Left colon (tissue), 2 donors: ENCODE results near the gene SGSM2. TPM values are rescaled to one million over a fixed set of nuclear protein-coding genes. Genes with fewer than 3 reads are reported as not detected.

Experiments used
- ATAC-seq: fragments of 200-7000 bp; cut with Tn5 transposase; one replicate; pipeline ENCODE4 v1.9.1; 2020; ENCODE audit warnings: mild to moderate bottlenecking, moderate library complexity
- DNase-seq, 2 donors: peaks; one replicate each; pipeline ENCODE4 v3.0.0-alpha.2; 2020
- intact Hi-C, 2 donors: fragments of 100-400 bp; cut with DNase I in 1 of 2; cut with micrococcal nuclease in 1 of 2; formaldehyde crosslinking; loops; one replicate each; pipeline versions ENCODE4 v1.11.2 to v1.14.0; 2022; cut with DNase I, micrococcal nuclease
- total RNA-seq, 2 donors: library from RNA; stranded (reverse); fragmentation: NEBNext Ultra II Directional; extraction: Animal tissue kit (Norgen Biotek cat#: 25700); gene quantifications; one replicate each; pipeline ENCODE4 v1.2.1, GENCODE V29; 2021
- donor health status: DM: no; HTN: no; CAD: no.
- donor health status: DM: yes; HTN: yes; CAD: no.

Gene SGSM2
- total RNA-seq, 2 donors from 2014 or later: 29.6 to 35.3 TPM

DNA sequence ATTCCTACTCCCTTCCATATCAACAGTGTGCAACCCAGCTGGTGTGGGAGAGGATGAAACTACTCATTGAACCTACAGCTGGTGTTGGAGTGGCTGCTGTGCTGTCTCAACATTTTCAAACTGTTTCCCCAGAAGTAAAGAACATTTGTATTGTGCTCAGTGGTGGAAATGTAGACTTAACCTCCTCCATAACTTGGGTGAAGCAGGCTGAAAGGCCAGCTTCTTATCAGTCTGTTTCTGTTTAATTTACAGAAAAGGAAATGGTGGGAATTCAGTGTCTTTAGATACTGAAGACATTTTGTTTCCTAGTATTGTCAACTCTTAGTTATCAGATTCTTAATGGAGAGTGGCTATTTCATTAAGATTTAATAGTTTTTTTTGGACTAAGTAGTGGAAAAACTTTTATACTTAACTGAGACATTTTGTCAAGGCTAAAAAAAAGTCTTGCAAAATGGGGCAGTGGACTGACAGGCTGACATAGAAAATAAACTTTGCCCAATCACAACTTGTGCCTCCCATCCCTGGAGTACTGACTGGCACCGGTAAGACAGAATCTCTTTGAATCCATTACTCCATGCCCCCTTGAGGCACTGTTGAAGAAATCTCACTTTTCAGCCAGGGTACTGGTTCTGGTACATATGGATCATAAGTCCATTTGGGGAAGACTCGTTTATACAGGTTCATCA, 13.5 kb upstream of the SGSM2 start:
- ATAC-seq (no peak), DNase-seq (no peak)
- intact Hi-C loops: no loop called here

DNA sequence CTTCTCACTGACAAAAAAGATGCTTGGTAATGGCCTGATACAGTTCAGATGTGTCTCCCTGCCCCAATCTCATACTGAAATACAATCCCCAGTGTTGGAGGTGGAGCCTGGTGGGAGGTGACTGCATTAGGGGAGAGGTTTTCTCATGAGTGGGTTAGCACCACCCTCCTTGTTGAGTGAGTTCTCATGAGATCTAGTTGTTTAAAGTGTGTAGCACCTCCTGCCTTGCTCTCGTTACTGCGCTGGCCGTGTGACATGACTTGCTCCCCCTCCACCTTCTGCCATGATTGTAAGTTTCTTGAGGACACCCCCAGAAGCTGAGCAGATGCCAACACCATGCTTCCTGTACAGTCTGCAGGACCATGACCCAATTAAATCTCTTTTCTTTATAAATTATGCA, 6.0 kb upstream of the SGSM2 start:
- no peak for DNase-seq
- intact Hi-C loops: no loop called here
- ATAC-seq: no peak

DNA sequence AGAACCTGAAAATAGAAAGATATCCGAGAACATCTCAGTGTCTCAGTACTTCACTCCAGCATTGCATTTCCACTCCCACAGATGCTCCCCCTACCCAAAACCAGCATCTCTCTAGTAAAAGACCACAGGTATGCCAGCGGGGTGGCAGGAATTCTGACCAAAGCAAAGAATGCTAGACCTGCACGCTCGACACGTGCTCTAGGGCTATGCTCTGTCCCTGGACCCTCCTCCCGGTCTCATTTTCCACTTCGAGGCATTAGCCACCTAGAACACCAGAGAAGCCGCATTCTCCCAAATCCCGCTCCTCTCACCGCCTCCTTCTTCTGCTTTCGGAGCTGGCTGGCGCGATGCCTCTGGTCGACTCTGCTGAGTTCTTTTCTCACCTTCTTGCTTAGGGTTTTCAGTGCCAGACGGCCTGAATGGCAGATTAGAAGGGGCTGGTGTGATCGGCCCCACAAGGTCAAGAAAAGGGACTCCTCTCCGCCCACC, 1.5 kb upstream of the SGSM2 start:
- ATAC-seq (no peak), DNase-seq (peak in 1 of 2 donors; percentile 28)
- intact Hi-C loops: no loop called here

DNA sequence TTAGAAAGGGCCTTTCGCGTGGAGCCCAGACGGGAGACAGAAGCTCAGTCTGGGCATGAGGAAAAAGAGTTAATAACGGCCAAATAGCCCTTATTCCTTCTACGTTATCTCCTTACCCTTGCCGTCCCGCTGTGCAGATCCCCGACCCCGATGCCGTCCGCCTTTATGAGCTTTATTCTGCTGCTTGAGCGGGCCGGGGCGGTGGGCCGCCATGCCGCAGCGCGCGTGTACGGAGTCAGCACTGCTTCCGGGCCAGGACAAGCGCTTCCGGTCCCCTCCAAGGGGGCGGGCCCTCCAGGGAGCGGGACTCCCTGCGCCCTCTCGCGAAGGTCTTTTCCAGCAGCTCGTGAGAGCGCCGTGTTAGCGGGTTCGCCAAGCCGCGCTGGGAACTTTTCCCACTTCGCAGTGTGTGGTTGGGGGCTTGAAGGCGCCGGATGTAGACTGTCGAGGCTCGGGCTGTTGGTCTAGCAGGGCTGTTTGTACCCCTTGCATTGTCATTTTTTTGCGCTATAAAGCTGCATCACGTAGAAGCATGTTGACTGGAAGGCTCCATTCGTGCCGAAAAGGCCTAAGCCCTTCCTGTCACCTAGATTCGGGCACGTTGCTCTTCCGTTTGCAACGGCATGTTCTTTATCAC, 968 bp upstream of the SGSM2 start, which contains the start of gene TSR1:
Gene TSR1 (minus strand): TSS at position 243 of the 637 bp plus-strand sequence. CDS start 30 bp downstream, at position 213.
- intact Hi-C loops: no loop called here
- peak; percentile 91 to 92 for DNase-seq
- peak; percentile 93 for ATAC-seq

DNA sequence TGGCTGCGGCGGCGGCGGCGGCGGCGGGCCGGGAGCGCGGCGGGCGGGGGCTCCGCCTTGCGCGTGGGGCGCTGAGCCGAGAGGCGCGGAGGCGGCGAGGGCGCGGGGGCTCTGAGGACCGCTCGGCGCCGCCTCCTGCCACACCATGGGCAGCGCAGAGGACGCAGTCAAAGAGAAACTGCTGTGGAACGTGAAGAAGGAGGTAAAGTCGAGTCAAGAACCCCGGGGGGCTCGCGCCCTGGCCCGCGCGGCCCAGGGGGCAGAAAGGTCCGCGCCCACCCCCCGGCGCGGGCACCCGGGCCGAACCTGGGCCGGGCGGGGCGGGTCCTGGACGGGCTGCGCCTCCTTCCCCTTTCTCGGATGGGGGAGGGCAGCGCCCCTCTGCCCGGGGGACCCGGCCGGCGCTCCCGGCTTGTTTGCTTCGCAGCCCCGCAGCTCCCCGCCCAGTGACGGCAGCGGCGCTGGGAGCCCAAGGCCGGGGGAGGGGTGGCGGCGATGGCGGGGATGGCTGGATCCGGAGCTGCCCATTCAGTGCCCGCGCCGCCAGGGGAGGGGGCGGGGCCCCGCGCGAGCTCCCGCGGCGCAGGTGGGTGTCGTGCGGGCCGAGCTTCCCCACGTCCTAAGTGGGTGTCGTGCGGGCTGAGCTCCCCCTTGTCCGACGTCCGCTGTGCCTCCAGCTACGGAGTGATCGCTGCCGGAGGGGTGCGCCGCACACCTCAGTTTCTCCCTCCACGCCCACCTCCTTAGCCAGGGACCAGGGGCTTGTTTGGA, 428 bp downstream of the SGSM2 start:
- DNase-seq (peak; percentile 51 to 76), ATAC-seq (peak; percentile 61)

DNA sequence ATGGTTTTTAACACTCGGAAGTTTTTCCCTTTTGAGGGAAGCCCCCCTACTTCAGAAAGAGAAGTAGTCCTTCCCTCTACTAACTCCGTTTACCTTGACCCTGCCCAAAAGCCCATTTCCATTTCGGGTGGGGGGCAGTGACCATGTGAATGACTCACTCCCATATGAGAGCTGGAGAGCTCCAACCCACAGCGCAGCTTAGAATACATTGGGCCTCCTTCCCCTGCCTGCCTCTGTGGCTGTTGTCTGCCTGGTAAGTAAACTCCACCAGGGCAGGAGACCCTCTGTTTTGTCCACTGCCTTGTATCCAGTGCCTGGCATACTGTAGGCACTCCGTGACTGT, 985 bp downstream of the SGSM2 start:
- DNase-seq (no peak), ATAC-seq (no peak)
- intact Hi-C loops: no loop called here

More for the DNA sequence above, 428 bp downstream of the SGSM2 start:
- intact Hi-C loops: no loop called here

DNA sequence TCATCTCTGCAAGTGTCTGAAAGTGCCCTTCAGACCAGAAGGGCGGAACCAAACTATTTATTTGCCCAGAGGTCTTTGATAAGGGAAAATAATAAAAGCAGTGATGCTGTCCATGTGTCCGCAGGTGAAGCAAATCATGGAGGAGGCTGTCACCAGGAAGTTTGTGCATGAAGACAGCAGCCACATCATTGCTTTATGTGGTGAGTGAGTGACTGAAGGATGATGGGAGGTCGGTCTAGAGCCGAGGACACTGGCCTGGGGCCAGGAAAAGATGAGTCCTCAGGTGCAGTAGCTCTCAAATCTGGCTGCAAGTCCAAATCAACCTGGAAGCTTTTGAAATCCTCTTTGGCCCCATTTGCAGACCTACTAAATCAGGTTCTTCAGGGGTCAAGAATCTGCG, 6.1 kb downstream of the SGSM2 start:
- peak in 1 of 2 donors; percentile 54 for DNase-seq
- ATAC-seq: peak; percentile 67
- intact Hi-C loops: no loop called here

DNA sequence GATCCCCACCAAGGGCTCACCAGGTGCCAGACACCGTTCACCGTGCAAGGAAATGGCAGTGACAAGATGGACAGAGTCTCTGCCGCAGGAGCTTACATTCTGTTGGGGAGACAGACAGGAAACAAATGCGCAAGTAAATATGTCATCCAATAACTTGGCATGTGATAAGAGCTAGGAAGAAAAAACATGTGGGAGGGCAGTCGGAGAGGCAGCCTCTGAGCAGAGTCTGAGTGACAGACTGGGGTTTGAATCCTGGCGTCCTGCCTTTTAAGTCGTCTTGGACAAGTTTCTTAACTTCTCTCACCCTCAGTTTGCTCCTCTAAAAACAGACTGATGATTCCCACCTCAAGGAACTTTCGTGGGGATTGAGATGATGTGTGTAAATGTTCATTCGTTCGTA, 7.2 kb downstream of the SGSM2 start:
- ATAC-seq: no peak
- intact Hi-C loops: no loop called here
- DNase-seq: no peak

DNA sequence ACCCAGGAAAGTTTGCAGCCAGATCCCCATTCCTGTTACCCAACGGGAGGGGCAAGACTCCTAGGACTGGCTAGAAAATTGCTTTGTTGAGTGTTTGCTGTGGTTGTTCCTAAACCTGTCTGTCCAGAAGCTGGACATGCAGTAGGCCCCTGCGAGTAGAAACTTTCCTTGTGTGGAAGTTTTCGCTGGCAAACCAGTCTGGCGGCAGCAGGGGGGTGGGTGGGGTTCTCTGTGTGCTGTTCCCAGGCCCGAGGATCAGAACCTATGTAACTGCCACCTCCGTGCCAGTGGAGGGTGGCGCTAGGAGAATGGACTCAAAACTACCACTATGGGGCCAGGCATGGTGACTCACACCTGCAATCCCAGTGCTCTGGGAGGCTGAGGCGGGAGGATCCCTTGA, 9.2 kb downstream of the SGSM2 start:
- ATAC-seq: no peak
- DNase-seq: no peak
- intact Hi-C loops: no loop called here

DNA sequence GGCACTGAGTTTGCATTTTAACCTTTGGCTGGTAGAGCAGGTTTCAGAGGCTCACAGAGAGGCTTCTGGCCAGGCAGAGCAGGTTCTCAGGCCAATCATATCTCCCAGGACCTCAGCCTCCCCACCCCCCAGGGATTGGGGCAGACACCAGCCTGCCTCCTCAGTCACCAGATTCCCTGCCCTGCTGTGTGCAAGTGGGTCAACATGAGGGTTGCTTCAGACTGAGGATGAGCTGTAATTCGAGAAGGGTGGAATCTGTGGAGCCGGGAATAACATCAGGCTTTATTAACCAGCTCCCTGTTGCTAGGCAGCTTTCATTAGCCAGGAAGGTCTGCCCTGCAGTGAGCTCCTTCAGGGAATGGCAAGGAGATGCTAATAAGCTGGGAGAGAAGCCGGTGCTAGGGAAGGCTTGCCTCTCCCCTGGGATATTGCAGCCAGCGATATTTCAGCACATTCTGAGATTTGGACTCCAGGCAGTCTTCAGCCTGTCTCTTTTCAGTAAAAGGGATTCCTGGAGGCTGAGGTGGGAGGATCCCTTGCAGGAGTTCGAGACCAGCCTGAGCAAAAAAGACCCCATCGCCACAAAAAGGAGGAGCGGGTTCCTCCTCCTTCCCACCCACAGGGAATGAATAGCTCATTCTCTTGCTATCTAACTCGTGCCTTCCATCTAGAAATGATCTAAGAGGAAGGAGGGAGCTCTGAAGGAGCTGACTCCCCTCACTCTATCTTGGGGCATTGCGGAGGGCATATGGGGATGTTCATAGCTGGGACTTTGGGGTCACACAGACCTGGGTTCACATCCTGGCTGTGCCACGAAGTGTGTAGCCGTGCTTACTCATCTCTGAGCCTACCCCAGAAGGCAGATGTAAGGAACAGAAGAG, 10.7 kb downstream of the SGSM2 start:
- intact Hi-C loops: no loop called here
- ATAC-seq (peak; percentile 87), DNase-seq (peak; percentile 57 to 60)

DNA sequence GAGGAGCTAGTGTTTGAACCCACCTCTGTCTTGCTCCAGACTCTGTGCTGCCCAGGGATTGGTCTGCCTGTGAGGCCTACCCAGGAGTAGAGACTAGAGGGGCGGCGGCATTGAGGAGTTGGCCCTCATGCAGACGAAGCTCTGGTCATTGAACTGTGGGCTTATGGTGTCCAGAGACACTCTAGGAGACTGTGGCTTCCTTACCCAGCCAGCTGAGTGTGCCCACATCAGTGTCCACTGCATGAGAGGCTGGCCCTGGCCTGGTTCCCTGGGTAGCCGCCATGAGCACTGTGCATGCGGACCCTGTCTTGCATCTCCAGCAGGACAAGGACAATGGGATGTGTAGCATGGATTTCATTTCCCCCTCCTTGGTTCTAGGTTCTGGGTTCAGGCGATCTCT, 14.0 kb downstream of the SGSM2 start:
- intact Hi-C loops: no loop called here
- DNase-seq (no peak), ATAC-seq (no peak)

DNA sequence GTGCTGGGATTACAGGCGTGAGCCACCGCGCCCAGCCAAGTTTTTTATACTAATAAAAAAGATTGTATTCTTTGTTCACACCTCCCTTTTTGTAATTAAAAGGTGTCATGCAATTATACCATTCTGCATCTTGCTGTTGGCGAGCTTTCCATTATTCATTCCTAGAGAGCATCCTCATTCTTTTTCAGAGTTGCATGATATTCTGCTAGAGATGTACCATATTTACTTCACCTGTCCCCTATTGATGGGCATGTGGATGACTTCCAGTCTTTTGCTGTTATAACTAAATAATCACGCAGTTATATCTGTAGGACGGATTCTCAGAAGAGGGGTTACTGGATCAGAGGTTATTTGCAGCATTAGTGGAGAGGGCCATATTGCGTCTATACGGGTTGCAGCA, 17.0 kb downstream of the SGSM2 start:
- ATAC-seq: no peak
- DNase-seq: no peak
- intact Hi-C loops: no loop called here

DNA sequence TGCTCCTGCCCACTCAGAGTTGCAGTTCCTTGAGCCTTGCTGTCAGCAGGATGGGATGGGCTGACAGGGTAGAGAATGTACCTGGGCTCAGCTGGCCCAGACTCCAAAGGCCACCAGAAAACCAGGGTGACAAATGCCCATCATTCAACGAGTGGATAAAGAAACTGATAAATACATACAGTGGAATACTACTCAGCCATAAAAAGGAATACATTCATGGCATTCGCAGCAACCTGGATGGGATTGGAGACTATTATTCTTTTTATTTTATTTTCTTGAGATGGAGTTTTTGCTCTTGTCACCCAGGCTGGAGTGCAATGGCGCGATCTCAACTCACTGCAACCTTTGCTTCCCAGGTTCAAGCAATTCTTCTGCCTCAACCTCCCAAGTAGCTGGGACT, 19.9 kb downstream of the SGSM2 start:
- no peak for ATAC-seq
- no peak for DNase-seq
- intact Hi-C loops: no loop called here

DNA sequence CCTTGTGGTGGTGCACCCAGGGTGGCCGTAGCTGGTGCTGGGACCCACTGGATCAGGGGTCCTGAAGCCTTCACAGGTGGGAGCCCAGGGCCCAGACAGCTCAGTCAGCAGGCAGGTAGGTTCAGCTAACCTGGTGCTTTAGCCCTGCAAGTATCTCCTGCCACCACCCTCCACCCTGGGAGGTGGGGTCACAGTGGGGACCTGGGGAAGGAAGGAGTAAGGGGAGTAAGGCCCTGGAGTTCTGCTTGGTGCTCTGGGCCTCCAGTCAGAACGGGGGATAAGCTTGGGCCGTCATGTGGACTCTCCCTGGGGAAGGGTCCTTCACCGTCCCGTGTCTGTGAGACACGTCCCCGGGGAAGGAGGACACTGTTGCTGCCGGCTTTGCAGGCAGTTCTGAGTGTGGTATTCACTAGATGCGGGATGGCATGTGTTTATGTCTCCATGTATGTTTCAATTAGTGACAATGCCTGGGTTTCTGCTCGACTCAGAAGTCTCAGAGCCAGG, 20.7 kb downstream of the SGSM2 start:
- no peak for DNase-seq
- intact Hi-C loops: no loop called here
- ATAC-seq: no peak

DNA sequence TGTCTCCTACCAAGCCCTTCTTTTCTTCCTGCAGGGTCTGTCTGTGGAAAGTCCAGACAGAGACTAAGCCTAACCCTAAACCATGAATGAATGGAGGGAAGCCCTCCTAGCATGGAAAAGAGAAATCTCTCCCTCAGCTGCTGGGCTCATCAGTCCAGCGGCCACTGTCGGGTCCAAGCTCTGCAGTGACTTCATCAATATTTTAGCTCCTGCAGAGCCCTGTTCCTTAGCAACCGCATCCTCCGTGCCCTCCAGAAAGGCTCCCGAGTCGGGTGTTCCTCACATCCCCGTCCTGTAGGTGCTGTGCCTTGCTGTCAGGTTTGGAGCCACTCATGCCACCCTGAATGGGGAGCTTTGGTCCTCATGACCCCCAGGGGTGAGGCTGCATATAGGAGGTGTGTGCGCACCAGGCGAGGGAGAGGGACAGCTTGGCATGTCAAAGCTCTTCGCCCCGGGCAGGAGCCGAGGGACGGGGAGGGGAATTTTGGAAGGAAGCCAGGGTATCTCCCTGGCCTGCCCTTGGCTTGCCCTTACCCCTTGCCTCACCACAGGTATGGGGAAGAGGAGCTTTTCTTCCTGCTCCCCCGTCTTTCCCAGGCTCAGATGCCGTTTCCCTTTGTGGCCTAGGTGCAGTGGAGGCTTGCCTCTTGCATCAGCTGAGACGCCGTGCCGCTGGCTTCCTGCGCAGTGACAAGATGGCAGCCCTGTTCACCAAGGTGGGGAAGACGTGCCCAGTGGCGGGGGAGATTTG, 23.9 kb downstream of the SGSM2 start:
- ATAC-seq: no peak
- intact Hi-C loops: no loop called here
- DNase-seq: no peak

DNA sequence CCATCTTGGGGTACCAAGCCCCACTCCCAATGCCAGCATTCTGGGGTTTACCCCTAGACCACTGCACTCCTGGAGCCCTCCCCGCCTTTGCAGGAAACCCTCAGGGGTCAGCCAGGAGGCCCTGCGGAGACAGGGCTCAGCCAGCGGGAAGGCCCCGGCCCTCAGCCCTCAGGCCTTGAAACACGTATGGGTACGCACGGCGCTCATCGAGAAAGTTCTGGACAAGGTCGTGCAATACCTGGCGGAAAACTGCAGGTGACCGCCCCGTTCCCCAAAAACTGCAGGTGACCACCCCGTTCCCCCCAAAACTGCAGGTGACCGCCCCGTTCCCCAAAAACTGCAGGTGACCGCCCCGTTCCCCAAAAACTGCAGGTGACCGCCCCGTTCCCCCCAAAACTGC, 24.7 kb downstream of the SGSM2 start:
- DNase-seq: no peak
- intact Hi-C loops: no loop called here
- ATAC-seq: no peak

DNA sequence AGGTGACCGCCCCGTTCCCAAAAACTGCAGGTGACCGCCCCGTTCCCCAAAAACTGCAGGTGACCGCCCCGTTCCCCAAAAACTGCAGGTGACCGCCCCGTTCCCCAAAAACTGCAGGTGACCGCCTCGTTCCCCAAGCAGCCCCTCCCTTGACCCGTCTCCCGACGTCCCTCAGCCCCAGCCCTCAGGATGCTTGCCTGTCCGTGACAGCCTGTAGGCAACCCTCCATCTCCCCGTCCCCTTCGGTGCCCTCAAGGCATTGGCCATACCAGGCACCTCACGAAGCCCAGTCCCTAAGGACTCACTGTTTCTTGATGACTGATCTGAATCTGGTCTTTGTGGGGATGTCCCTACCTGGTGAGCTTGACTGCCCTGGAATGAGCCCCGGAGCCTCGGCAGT, 25.1 kb downstream of the SGSM2 start:
- intact Hi-C loops: no loop called here
- DNase-seq: no peak
- ATAC-seq: no peak

DNA sequence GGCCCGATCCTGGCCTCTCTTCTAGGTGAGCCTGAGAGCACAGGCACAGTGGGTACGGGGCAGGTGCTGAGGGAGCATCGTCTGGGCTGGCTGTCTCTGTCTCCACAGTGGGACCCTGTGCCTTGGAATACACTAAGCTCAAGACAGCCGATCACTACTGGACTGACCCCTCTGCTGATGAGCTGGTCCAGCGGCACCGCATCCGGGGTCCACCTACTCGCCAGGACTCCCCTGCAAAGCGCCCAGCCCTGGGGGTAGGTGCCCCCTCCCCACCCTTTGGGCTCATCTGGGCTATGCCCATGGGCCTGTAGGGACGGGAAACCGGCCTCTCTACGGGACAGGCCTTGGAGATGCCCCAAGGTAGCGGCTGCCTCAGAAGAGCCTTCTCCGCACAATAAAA, 25.6 kb downstream of the SGSM2 start:
- no peak for DNase-seq
- ATAC-seq: no peak
- intact Hi-C loops: no loop called here
